ENCODE data around the gene CELA2B.
"Not testable (repeated sequence)": the region's sequence is repeated elsewhere in the genome, so short reads cannot be mapped to it uniquely, and the experiment has no call there.

Gene CELA2B

DNA sequence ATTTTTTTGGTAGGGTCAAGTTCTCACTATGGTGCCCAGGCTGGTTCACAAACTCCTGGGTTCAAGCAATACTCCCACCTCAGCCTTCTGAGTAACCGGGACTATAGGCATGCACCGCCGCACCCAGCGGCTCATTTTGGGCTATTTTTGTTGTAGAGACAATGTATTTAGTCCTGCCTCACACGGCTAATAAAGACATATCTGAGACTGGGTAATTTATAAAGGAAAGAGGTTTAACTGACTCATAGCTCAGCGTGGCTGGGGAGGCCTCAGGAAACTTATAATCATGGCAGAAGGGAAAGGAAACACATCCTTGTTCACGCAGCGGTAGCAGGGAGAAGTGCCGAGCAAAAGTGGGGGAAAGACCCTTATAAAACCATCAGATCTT, 15.2 kb upstream of the CELA2B start:
- Histone ChIP-seq H3K36me3 (ENCODE audit: low read depth) (no peaks in the 10 kb centered on the region), H3K27ac (ENCODE audit: poor library complexity, severe bottlenecking) (no peak overlapping the region), H3K4me1 (ENCODE audit: insufficient read depth, poor library complexity, severe bottlenecking) (peaks cover 8% of the 10 kb centered on the region), H3K27me3 (ENCODE audit: insufficient read depth, poor library complexity, severe bottlenecking) (no peaks in the 10 kb centered on the region), H3K9me3 (ENCODE audit: severe bottlenecking) (no peaks in the 10 kb centered on the region), H3K4me3 (ENCODE audit: severe bottlenecking) (no peak overlapping the region)
- ATAC-seq (ENCODE audit: low read depth): no peak
- DNase-seq (ENCODE audit: low spot score): no peak
- no peak for TF ChIP-seq CTCF (IDR thresholded peaks at IDR 0.05; ENCODE audit: poor library complexity, severe bottlenecking)

DNA sequence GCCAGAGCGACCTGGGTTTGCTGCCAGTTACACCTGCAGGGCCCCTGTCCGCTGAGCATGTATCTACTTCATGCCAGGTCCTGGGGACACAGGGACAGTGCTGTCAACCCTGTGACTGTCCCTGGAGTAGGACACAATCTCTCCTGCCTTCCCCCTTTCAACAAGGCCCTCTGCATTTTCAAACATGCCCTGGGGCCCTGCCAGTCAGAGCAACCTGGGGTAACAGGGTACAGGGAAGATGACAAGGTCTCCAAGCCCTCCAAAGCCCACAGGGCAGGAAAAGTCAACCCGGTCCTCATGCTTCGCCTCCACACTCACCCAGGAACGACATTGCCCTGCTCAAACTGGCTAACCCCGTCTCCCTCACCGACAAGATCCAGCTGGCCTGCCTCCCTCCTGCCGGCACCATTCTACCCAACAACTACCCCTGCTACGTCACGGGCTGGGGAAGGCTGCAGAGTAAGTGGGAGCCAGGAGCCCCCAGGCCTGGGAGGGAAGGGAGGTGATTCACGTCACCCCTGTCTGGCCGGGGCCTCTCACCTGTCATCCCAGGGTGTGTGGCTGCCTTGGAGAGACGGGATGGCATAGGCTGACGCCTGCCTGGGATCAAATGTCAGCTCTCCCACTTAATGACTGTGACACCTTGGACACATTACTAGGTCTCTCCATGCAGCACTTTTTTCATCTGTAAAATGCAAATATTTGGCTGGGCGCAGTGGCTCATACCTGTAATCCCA, 12.7 kb upstream of the CELA2B start:
- ATAC-seq (ENCODE audit: low read depth): peak; percentile 58
- not testable (repeated sequence) for H3K4me3 ChIP-seq (ENCODE audit: severe bottlenecking)

GRCh38 chr1:15463926-15464322, 12.0 kb upstream of the CELA2B start:
- DNase-seq (ENCODE audit: low spot score); H3K36me3 ChIP-seq (ENCODE audit: low read depth); H3K27ac ChIP-seq (ENCODE audit: poor library complexity, severe bottlenecking); H3K4me3 ChIP-seq (ENCODE audit: severe bottlenecking); H3K9me3 ChIP-seq (ENCODE audit: severe bottlenecking); H3K4me1 ChIP-seq (ENCODE audit: insufficient read depth, poor library complexity, severe bottlenecking); ATAC-seq (ENCODE audit: low read depth); H3K27me3 ChIP-seq (ENCODE audit: insufficient read depth, poor library complexity, severe bottlenecking): not testable (repeated sequence)

More for the DNA sequence above, 12.7 kb upstream of the CELA2B start:
- H3K27me3 ChIP-seq (ENCODE audit: insufficient read depth, poor library complexity, severe bottlenecking); H3K36me3 ChIP-seq (ENCODE audit: low read depth); H3K27ac ChIP-seq (ENCODE audit: poor library complexity, severe bottlenecking); H3K9me3 ChIP-seq (ENCODE audit: severe bottlenecking); H3K4me1 ChIP-seq (ENCODE audit: insufficient read depth, poor library complexity, severe bottlenecking); DNase-seq (ENCODE audit: low spot score): not testable (repeated sequence)

- Histone ChIP-seq H3K4me1 (ENCODE audit: insufficient read depth, poor library complexity, severe bottlenecking) (peaks cover 8% of the 10 kb centered on the region), H3K36me3 (ENCODE audit: low read depth) (no peaks in the 10 kb centered on the region), H3K4me3 (ENCODE audit: severe bottlenecking) (no peak overlapping the region), H3K27ac (ENCODE audit: poor library complexity, severe bottlenecking) (no peak overlapping the region), H3K9me3 (ENCODE audit: severe bottlenecking) (no peaks in the 10 kb centered on the region), H3K27me3 (ENCODE audit: insufficient read depth, poor library complexity, severe bottlenecking) (no peaks in the 10 kb centered on the region)
- no peak for ATAC-seq (ENCODE audit: low read depth)
- DNase-seq (ENCODE audit: low spot score): no peak
- no peak for TF ChIP-seq CTCF (IDR thresholded peaks at IDR 0.05; ENCODE audit: poor library complexity, severe bottlenecking)
Observed at GRCh38 chr1:15465674-15466073, 10.2 kb upstream of the CELA2B start.

DNA sequence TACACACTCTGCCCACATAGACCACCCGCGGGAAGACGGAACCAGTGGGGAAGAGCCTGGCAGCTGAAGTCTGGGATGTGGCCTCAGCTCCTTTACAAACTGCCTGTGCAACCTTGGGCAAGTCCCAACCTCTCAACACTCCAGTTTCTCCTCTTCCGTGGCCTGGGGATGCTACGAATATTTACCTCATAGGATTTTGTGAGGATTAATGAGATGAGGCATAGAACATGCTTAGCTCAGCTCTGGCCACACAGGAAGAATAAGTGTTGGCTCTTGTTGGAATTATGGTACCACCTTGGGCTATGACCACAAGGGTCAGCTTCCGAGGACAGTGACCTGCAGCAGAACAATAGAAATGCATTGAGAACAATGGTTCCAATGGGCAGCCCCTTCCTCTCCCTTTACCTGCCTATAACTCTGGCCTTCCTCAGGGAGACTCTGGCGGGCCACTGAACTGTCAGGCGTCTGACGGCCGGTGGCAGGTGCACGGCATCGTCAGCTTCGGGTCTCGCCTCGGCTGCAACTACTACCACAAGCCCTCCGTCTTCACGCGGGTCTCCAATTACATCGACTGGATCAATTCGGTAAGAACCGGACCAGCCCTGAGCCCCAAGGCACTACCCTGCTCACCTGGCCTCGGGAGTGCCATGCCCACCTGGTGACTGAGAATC, 8.8 kb upstream of the CELA2B start:
- not testable (repeated sequence) for H3K4me3 ChIP-seq (ENCODE audit: severe bottlenecking); H3K36me3 ChIP-seq (ENCODE audit: low read depth); H3K9me3 ChIP-seq (ENCODE audit: severe bottlenecking); ATAC-seq (ENCODE audit: low read depth); DNase-seq (ENCODE audit: low spot score); H3K27me3 ChIP-seq (ENCODE audit: insufficient read depth, poor library complexity, severe bottlenecking); H3K27ac ChIP-seq (ENCODE audit: poor library complexity, severe bottlenecking); H3K4me1 ChIP-seq (ENCODE audit: insufficient read depth, poor library complexity, severe bottlenecking)

- ATAC-seq (ENCODE audit: low read depth) (no peak), DNase-seq (ENCODE audit: low spot score) (no peak)
- Histone ChIP-seq H3K36me3 (ENCODE audit: low read depth) (no peaks in the 10 kb centered on the region), H3K4me3 (ENCODE audit: severe bottlenecking) (no peak overlapping the region), H3K27ac (ENCODE audit: poor library complexity, severe bottlenecking) (no peak overlapping the region), H3K27me3 (ENCODE audit: insufficient read depth, poor library complexity, severe bottlenecking) (no peaks in the 10 kb centered on the region), H3K4me1 (ENCODE audit: insufficient read depth, poor library complexity, severe bottlenecking) (peaks cover 8% of the 10 kb centered on the region), H3K9me3 (ENCODE audit: severe bottlenecking) (no peaks in the 10 kb centered on the region)
- no peak for TF ChIP-seq CTCF (IDR thresholded peaks at IDR 0.05; ENCODE audit: poor library complexity, severe bottlenecking)
Observed at GRCh38 chr1:15468145-15468544, 7.8 kb upstream of the CELA2B start.

Data from RWPE2 (cell line).